A549 (cell line): ENCODE results near the gene SH2B2. TPM values are rescaled to one million over a fixed set of nuclear protein-coding genes. Genes with fewer than 3 reads are reported as not detected.

ENCODE experiments used
- ATAC-seq, 2 experiments: fragments of 200-7000 bp in 1 of 2; fragments of >200 bp in 1 of 2; cut with Nextera tagmentation in 1 of 2; cut with Tn5 transposase in 1 of 2; 3 replicates each; pipeline versions ENCODE4 v1.8.0 to v1.9.1; 2018 to 2020; ENCODE audit warnings: mild to moderate bottlenecking in 1 of 2, moderate library complexity in 1 of 2
- CTCF ChIA-PET: fragments of 300-600 bp; sonication (Branson Sonifier 250); formaldehyde crosslinking; extraction: SDS; loops from one replicate; lab custom pipeline; 2021; ENCODE audit warnings: antibody characterized with exemption, inconsistent platforms; lab: Yijun Ruan, JAX
- POLR2A ChIA-PET: fragments of 350-600 bp; formaldehyde crosslinking; extraction: SDS; loops from one replicate; lab custom pipeline; 2021; ENCODE audit warnings: antibody characterized with exemption, inconsistent platforms; lab: Yijun Ruan, JAX
- DNase-seq, 2 experiments: peaks; one replicate each; pipeline versions ENCODE4 v3.0.0 to v3.0.0-alpha.2; 2011 to 2016; ENCODE audit warnings: low read depth in 1 of 2, low spot score in 1 of 2
- FAIRE-seq: peaks from 2 replicates; lab custom pipeline; 2011; peaks lifted over from hg19 to GRCh38; lab: Jason Lieb, UNC
- H3K27ac ChIP-seq, 2 experiments: fragments of >200 bp; sonication (Bioruptor Twin); formaldehyde crosslinking; 3 replicates each; pipeline ENCODE4 v1.5.1; 2016 to 2017
- H3K4me1 ChIP-seq: fragments of >200 bp; sonication (Bioruptor Twin); formaldehyde crosslinking; 3 replicates; pipeline ENCODE4 v1.6.1; 2016
- H3K4me2 ChIP-seq: fragments of >200 bp; sonication (Bioruptor Twin); formaldehyde crosslinking; 3 replicates; pipeline ENCODE4 v1.6.1; 2016
- H3K4me3 ChIP-seq: fragments of >200 bp; sonication (Bioruptor Twin); formaldehyde crosslinking; 3 replicates; pipeline ENCODE4 v1.5.1; 2016
- H3K9me3 ChIP-seq: fragments of >200 bp; sonication (Bioruptor Twin); formaldehyde crosslinking; 3 replicates; pipeline ENCODE4 v1.6.1; 2016
- BCL3 ChIP-seq: fragments of >200 bp; sonication (Bioruptor Twin); formaldehyde crosslinking; IDR thresholded peaks from 3 replicates; pipeline ENCODE4 v1.6.1; 2016
- CBX2 ChIP-seq: fragments of 200-600 bp; sonication (generic); IDR thresholded peaks from 2 replicates; pipeline ENCODE4 v1.6.1; 2016; ENCODE audit warnings: low read depth, mild to moderate bottlenecking, borderline replicate concordance
- CTCF ChIP-seq: fragments of >200 bp; sonication (Bioruptor Twin); formaldehyde crosslinking; IDR thresholded peaks from 3 replicates; pipeline ENCODE4 v1.5.1; 2016
- ELK1 ChIP-seq: fragments of 150-350 bp; IDR thresholded peaks from 2 replicates; pipeline ENCODE4 v1.6.1; 2014; ENCODE audit warnings: low read depth, mild to moderate bottlenecking, low read length
- HMGXB4 ChIP-seq: fragments of 250-450 bp; sonication (Bioruptor Pico); IDR thresholded peaks from 2 replicates; pipeline ENCODE4 v1.5.0; 2021; ENCODE audit warnings: mild to moderate bottlenecking, moderate library complexity, borderline replicate concordance
- HOXA7 ChIP-seq: fragments of 250-450 bp; sonication (Bioruptor Pico); IDR thresholded peaks from 2 replicates; pipeline ENCODE4 v1.5.0; 2020; ENCODE audit warnings: mild to moderate bottlenecking, moderate library complexity
- KDM5A ChIP-seq: fragments of 200-600 bp; sonication (generic); IDR thresholded peaks from 2 replicates; pipeline ENCODE4 v1.6.1; 2016; ENCODE audit warnings: antibody characterized with exemption, mild to moderate bottlenecking
- MAFK ChIP-seq: fragments of 450-650 bp; IDR thresholded peaks from 2 replicates; pipeline ENCODE4 v1.6.1; 2014; ENCODE audit not compliant: partially characterized antibody
- MAX ChIP-seq: IDR thresholded peaks from 2 replicates; pipeline ENCODE4 v1.6.1; 2012
- NPAS2 ChIP-seq: fragments of 250-450 bp; sonication (Bioruptor Pico); IDR thresholded peaks from 2 replicates; pipeline ENCODE4 v1.8.0; 2022; ENCODE audit warnings: mild to moderate bottlenecking, moderate library complexity, borderline replicate concordance
- REST ChIP-seq: fragments of 200-600 bp; sonication (generic); IDR thresholded peaks from 2 replicates; pipeline ENCODE4 v1.6.1; 2016; ENCODE audit warnings: antibody characterized with exemption, mild to moderate bottlenecking, moderate library complexity
- RFX5 ChIP-seq: fragments of 450-650 bp; IDR thresholded peaks from 2 replicates; pipeline ENCODE4 v1.7.1; 2014; ENCODE audit warnings: antibody characterized with exemption, mild to moderate bottlenecking, moderate library complexity
- RNF2 ChIP-seq: fragments of 200-600 bp; sonication (generic); IDR thresholded peaks from 2 replicates; pipeline ENCODE4 v1.6.1; 2016; ENCODE audit warnings: low read depth, mild to moderate bottlenecking, antibody characterized with exemption, moderate library complexity, borderline replicate concordance
- TP53 ChIP-seq: fragments of 250-450 bp; sonication (Bioruptor Pico); IDR thresholded peaks from 2 replicates; pipeline ENCODE4 v1.5.0; 2021; ENCODE audit warnings: mild to moderate bottlenecking, moderate library complexity
- ZC3H11A ChIP-seq: fragments of 450-650 bp; IDR thresholded peaks from 2 replicates; pipeline ENCODE4 v1.6.1; 2014; ENCODE audit warnings: antibody characterized with exemption, mild to moderate bottlenecking
- ZSCAN20 ChIP-seq: fragments of 250-450 bp; sonication (Bioruptor Pico); IDR thresholded peaks from 2 replicates; pipeline ENCODE4 v1.8.0; 2022; ENCODE audit warnings: mild to moderate bottlenecking, moderate library complexity
- WGBS: methylation state at CpG from one replicate; pipeline ENCODE4 v1.1.6; 2017; ENCODE audit errors: missing lambda C conversion rate; 5-methylcytosine and 5-hydroxymethylcytosine counted together
- polyA plus RNA-seq, 4 experiments: library from polyadenylated mRNA; depleted of rRNA in 3 of 4; stranded (reverse); fragments of >200 nt; fragmentation: RNase III in 1 of 4; extraction: RNeasy Plus Mini Kit Qiagen cat#74134 plus additional on column Dnase treatment in 1 of 4; gene quantifications; 2 replicates in 3 of 4; 3 replicates in 1 of 4; pipeline ENCODE4 v1.2.3, GENCODE V29; 2011 to 2017

Gene SH2B2
- polyA plus RNA-seq, 2 of the 4 experiments (the other 2 are of a cell fraction): 1.1 to 2.3 TPM

- CTCF ChIA-PET: interaction anchor here (0.8 kb wide), 1 partner anchor 10 kb away, joined by 3 read pairs; no protein-coding TSS in a partner anchor
- no peak for TF ChIP-seq REST
- no peak for TF ChIP-seq ZC3H11A
- TF ChIP-seq RFX5: no peak
- no peak for TF ChIP-seq HMGXB4 (CRISPR knock-in tag)
- TF ChIP-seq NPAS2 (CRISPR knock-in tag): no peak
- TF ChIP-seq TP53 (CRISPR knock-in tag): no peak
- TF ChIP-seq KDM5A: no peak
- H3K4me2 ChIP-seq: no peak overlapping the region
- WGBS: 82% methylated on average over 35 of the region's 73 CpGs
- DNase-seq: no peak
- H3K27ac ChIP-seq: no peak overlapping the region
- H3K4me1 ChIP-seq: no peaks in the 10 kb centered on the region
- H3K4me3 ChIP-seq: no peak overlapping the region
- FAIRE-seq: no peak
- no peaks in the 10 kb centered on the region for H3K9me3 ChIP-seq
- POLR2A ChIA-PET: no interaction called here
- no peak for ATAC-seq
Measured at GRCh38 chr7:102321351-102322201, 34.9 kb downstream of the SH2B2 start.

GRCh38 chr7:102322202-102322715, 35.6 kb downstream of the SH2B2 start:
- no peak overlapping the region for H3K27ac ChIP-seq
- DNase-seq: no peak
- no peaks in the 10 kb centered on the region for H3K9me3 ChIP-seq
- FAIRE-seq: no peak
- H3K4me2 ChIP-seq: no peak overlapping the region
- H3K4me1 ChIP-seq: no peaks in the 10 kb centered on the region
- TF ChIP-seq ZSCAN20 (CRISPR knock-in tag) (no peak), CBX2 (no peak), CTCF (no peak), MAX (no peak), RNF2 (no peak), MAFK (no peak), ELK1 (no peak), KDM5A (no peak), BCL3 (no peak), HOXA7 (CRISPR knock-in tag) (no peak), TP53 (CRISPR knock-in tag) (no peak)
- WGBS: 87% methylated on average over 7 of the region's 8 CpGs
- ChIA-PET CTCF (no interaction called here), POLR2A (no interaction called here)
- ATAC-seq: no peak
- no peak overlapping the region for H3K4me3 ChIP-seq
